Panc1 (cell line): Measurements from ENCODE around the gene PPFIA1. TPM values are rescaled to one million over a fixed set of nuclear protein-coding genes. Genes with fewer than 3 reads are reported as not detected.
A peak's percentile ranks its signal among the peaks of the same experiment; 100 is the strongest.

Experiments
- ATAC-seq: fragments of 200-7000 bp; cut with Tn5 transposase; 2 replicates; pipeline ENCODE4 v1.9.1; 2020; ENCODE audit warnings: mild to moderate bottlenecking, moderate library complexity
- BruUV-seq: library from RNA; stranded (reverse); fragments of 400-500 nt; replicated peaks from 2 replicates; lab custom pipeline; 2021; lab: Mats Ljungman, UMichigan
- CTCF ChIA-PET: fragments of 300-600 bp; sonication (Branson Sonifier 250); formaldehyde crosslinking; loops from one replicate; lab custom pipeline; 2022; ENCODE audit warnings: antibody characterized with exemption; lab: Charles Lee
- POLR2A ChIA-PET: fragments of 300-600 bp; sonication (Branson Sonifier 250); formaldehyde crosslinking; loops from one replicate; lab custom pipeline; 2022; ENCODE audit warnings: antibody characterized with exemption; lab: Charles Lee
- DNase-seq: peaks from one replicate; pipeline ENCODE4 v3.0.0-alpha.2; 2010; ENCODE audit warnings: low read depth, low spot score
- H3K27ac ChIP-seq: 2 replicates; pipeline ENCODE4 v1.5.1; 2011; ENCODE audit warnings: mild to moderate bottlenecking, low read length, inconsistent platforms
- H3K27me3 ChIP-seq: fragments of 200-500 bp; sonication (Bioruptor generic); 2 replicates; pipeline ENCODE4 v1.6.0; 2014; ENCODE audit warnings: low read length, inconsistent platforms; ENCODE audit not compliant: control insufficient read depth, insufficient read depth
- H3K36me3 ChIP-seq: fragments of 200-500 bp; sonication (Bioruptor generic); 2 replicates; pipeline ENCODE4 v1.5.1; 2014; ENCODE audit warnings: inconsistent platforms, mild to moderate bottlenecking, low read length, moderate library complexity; ENCODE audit not compliant: control insufficient read depth, insufficient read depth
- H3K4me1 ChIP-seq: 2 replicates; pipeline ENCODE4 v1.5.1; 2011; ENCODE audit warnings: inconsistent platforms, mild to moderate bottlenecking, low read length, moderate library complexity; ENCODE audit not compliant: control insufficient read depth, insufficient read depth
- H3K4me3 ChIP-seq, 2 experiments: 2 replicates each; pipeline ENCODE4 v1.5.1; 2011 to 2012; ENCODE audit warnings: low read depth in 2 of 2, low read length in 2 of 2, mild to moderate bottlenecking in 2 of 2, inconsistent platforms in 1 of 2, moderate library complexity in 1 of 2
- H3K9me3 ChIP-seq: fragments of 200-500 bp; sonication (Bioruptor generic); 2 replicates; pipeline ENCODE4 v1.5.1; 2014; ENCODE audit warnings: low read depth, mild to moderate bottlenecking, inconsistent platforms, low read length, moderate library complexity; ENCODE audit not compliant: control insufficient read depth, insufficient read depth
- CTCF ChIP-seq: fragments of 450-650 bp; IDR thresholded peaks from 2 replicates; pipeline ENCODE4 v1.5.1; 2017; ENCODE audit warnings: mild to moderate bottlenecking
- POLR2AphosphoS5 ChIP-seq: IDR thresholded peaks from 2 replicates; pipeline ENCODE4 v1.6.1; 2012; ENCODE audit warnings: mild to moderate bottlenecking, low read depth, low read length, moderate library complexity
- REST ChIP-seq, 2 experiments: IDR thresholded peaks; 2 replicates each; pipeline ENCODE4 v1.6.1; 2011 to 2012; ENCODE audit warnings: low read depth in 2 of 2, control low read depth in 1 of 2, low read length in 1 of 2, mild to moderate bottlenecking in 1 of 2, moderate library complexity in 1 of 2; ENCODE audit not compliant: insufficient read depth in 1 of 2
- SIN3A ChIP-seq: IDR thresholded peaks from 2 replicates; pipeline ENCODE4 v1.6.1; 2012; ENCODE audit warnings: low read depth, mild to moderate bottlenecking, low read length, moderate library complexity, borderline replicate concordance; ENCODE audit not compliant: insufficient read depth
- TCF7L2 ChIP-seq: IDR thresholded peaks from 2 replicates; pipeline ENCODE4 v1.6.1; 2011; ENCODE audit warnings: mild to moderate bottlenecking, low read depth, low read length, inconsistent platforms
- in situ Hi-C: cut with HindIII; loops from 2 replicates; pipeline ENCODE4 v1.10.0; 2016; ENCODE audit warnings: low sequenced_read_pairs, low pct_unique_long_range_greater_than_20kb
- intact Hi-C: fragments of 100-400 bp; cut with micrococcal nuclease; formaldehyde crosslinking; loops from one replicate; pipeline ENCODE4 v1.10.0; 2022; ENCODE audit not compliant: unreplicated experiment
- total RNA-seq: library from RNA; stranded (reverse); gene quantifications from one replicate; pipeline ENCODE4 v1.2.1, GENCODE V29; 2021; ENCODE audit not compliant: unreplicated experiment

Gene PPFIA1
- total RNA-seq, 1 experiment from 2014 or later: 101 TPM

DNA sequence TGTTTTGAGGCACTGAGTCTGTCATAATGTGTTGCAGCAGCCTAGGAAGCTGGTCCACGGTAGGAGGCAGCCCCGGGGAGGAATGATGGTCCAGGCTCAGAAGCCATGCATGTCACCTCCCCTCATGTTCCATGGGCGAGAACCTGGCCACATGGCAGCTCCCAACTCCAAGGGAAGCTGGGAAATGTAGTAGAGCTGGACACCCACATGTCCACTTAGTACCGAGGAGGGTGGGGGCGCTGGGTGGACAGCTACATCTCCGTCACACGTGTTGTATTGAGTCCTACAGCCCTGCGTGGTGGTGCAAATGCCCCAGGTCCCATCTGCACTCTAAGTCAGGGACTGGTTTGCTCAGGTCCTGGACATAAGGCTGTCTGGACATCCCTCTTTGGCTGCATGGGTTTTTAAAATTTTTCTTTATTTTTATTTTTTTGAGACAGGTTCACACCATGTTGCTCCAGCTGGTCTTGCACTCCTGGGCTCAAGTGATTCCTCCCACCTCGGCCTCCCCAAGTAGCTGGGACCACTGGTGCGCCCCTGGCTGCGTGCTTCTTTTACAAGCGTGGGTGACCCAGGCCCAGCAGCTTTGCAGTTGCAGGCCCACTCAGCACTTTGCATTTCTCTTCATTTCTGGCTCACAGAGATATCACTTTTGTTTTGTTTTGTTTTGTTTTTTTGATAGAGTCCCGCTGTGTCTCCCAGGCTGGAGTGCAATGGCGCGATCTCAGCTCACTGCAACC, 123.9 kb downstream of the PPFIA1 start:
- no peaks in the 10 kb centered on the region for H3K9me3 ChIP-seq
- H3K4me1 ChIP-seq: peaks cover 5% of the 10 kb centered on the region
- H3K4me3 ChIP-seq: no peak overlapping the region
- ChIA-PET CTCF (no interaction called here), POLR2A (interaction anchor here (0.6 kb wide), 1 partner anchor 73 kb away, joined by 3 read pairs; no protein-coding TSS in a partner anchor)
- H3K27me3 ChIP-seq: no peaks in the 10 kb centered on the region
- no peak overlapping the region for H3K27ac ChIP-seq
- intact Hi-C loops: no loop called here
- TF ChIP-seq SIN3A (no peak), CTCF (no peak), TCF7L2 (no peak), REST (IDR thresholded peaks at IDR 0.05; ENCODE audit: insufficient read depth in 1 of 2, low read depth in 2 of 2, low read length in 1 of 2) (no peak), POLR2AphosphoS5 (no peak)
- BruUV-seq: no TSS peak
- no peak for DNase-seq
- H3K36me3 ChIP-seq: 0 out of 2 replicates have a peak, but pooled peaks cover 2% of the 10 kb centered on the region
- in situ Hi-C loops: no loop called here
- no peak for ATAC-seq

GRCh38 chr11:70397336-70397982, 127.0 kb downstream of the PPFIA1 start:
- TF ChIP-seq POLR2AphosphoS5: no peak
- no peak for TF ChIP-seq REST (IDR thresholded peaks at IDR 0.05; ENCODE audit: insufficient read depth in 1 of 2, low read depth in 2 of 2, low read length in 1 of 2)
- TF ChIP-seq TCF7L2: no peak
- TF ChIP-seq CTCF: no peak
- no peak for TF ChIP-seq SIN3A
- ATAC-seq (peak; percentile 28), DNase-seq (no peak)
- BruUV-seq: TSS peak; percentile 73
- Histone ChIP-seq H3K27me3 (no peaks in the 10 kb centered on the region), H3K27ac (peak overlapping the region; percentile 95), H3K4me3 (peak overlapping the region; percentile 80 to 96), H3K9me3 (no peaks in the 10 kb centered on the region), H3K36me3 (0 out of 2 replicates have a peak, but pooled peaks cover 2% of the 10 kb centered on the region), H3K4me1 (peaks cover 20% of the 10 kb centered on the region)
- intact Hi-C loops: no loop called here
- in situ Hi-C loops: no loop called here
- ChIA-PET CTCF (interaction anchor here (0.6 kb wide), 1 partner anchor 13 kb away, joined by 5 read pairs; no protein-coding TSS in a partner anchor), POLR2A (interaction anchor here (0.6 kb wide), 1 partner anchor 55 kb away, joined by 3 read pairs; no protein-coding TSS in a partner anchor)
